CD4-positive, alpha-beta memory T cell (primary cell): ENCODE measurements around the gene AP4B1. TPM values are rescaled to one million over a fixed set of nuclear protein-coding genes. Genes with fewer than 3 reads are reported as not detected.
A peak's percentile ranks its signal among the peaks of the same experiment; 100 is the strongest.
"Not testable (repeated sequence)": the region's sequence is repeated elsewhere in the genome, so short reads cannot be mapped to it uniquely, and the experiment has no call there.

ENCODE experiments used
- CTCF ChIA-PET: fragments of 350-600 bp; sonication (Branson Sonifier 250); formaldehyde crosslinking; loops from one replicate; lab custom pipeline; 2021; ENCODE audit warnings: inconsistent platforms; ENCODE audit not compliant: partially characterized antibody; lab: Charles Lee
- POLR2A ChIA-PET: fragments of 350-600 bp; sonication (Branson Sonifier 250); formaldehyde crosslinking; loops from one replicate; lab custom pipeline; 2021; ENCODE audit not compliant: partially characterized antibody; lab: Charles Lee
- DNase-seq, 5 donors: peaks; one replicate each; pipeline versions ENCODE4 v3.0.0 to v3.0.0-alpha.2; 2020 to 2022; ENCODE audit warnings: mixed read lengths in 1 of 5
- H3K27ac ChIP-seq: one replicate; pipeline ENCODE4 v1.7.0; 2013; ENCODE audit warnings: low read depth, low read length
- H3K27me3 ChIP-seq: 2 replicates; pipeline ENCODE4 v1.7.0; 2013; ENCODE audit warnings: mild to moderate bottlenecking, low read length, moderate library complexity; ENCODE audit not compliant: insufficient read depth
- H3K36me3 ChIP-seq: 2 replicates; pipeline ENCODE4 v1.7.0; 2013; ENCODE audit warnings: mild to moderate bottlenecking, low read length, moderate library complexity; ENCODE audit not compliant: insufficient read depth
- H3K4me1 ChIP-seq: 2 replicates; pipeline ENCODE4 v1.7.0; 2013; ENCODE audit warnings: mild to moderate bottlenecking, low read length, moderate library complexity; ENCODE audit not compliant: insufficient read depth
- H3K4me3 ChIP-seq, 2 donors: one replicate each; pipeline ENCODE4 v1.7.0; 2013; ENCODE audit warnings: low read length in 2 of 2, mild to moderate bottlenecking in 1 of 2
- H3K9me3 ChIP-seq, 2 donors: one replicate each; pipeline ENCODE4 v1.7.0; 2013; ENCODE audit warnings: low read length in 2 of 2, control low read depth in 1 of 2; ENCODE audit not compliant: control insufficient read depth in 1 of 2
- H3K27ac Mint-ChIP-seq, 7 donors: one replicate each; pipeline ENCODE4 v1.8.0; 2020 to 2021; ENCODE audit warnings: mixed read lengths in 7 of 7, mild to moderate bottlenecking in 6 of 7, inconsistent platforms in 3 of 7, moderate library complexity in 3 of 7
- H3K27me3 Mint-ChIP-seq, 2 donors: one replicate each; pipeline ENCODE4 v1.8.0; 2020 to 2021; ENCODE audit warnings: mixed read lengths in 2 of 2
- H3K36me3 Mint-ChIP-seq, 2 donors: one replicate each; pipeline ENCODE4 v1.8.0; 2020 to 2021; ENCODE audit warnings: mixed read lengths in 2 of 2, inconsistent platforms in 1 of 2, mild to moderate bottlenecking in 1 of 2
- H3K4me1 Mint-ChIP-seq, 4 donors: one replicate each; pipeline ENCODE4 v1.8.0; 2020 to 2021; ENCODE audit warnings: mixed read lengths in 4 of 4, mild to moderate bottlenecking in 1 of 4
- H3K4me3 Mint-ChIP-seq, 8 donors: one replicate each; pipeline ENCODE4 v1.8.0; 2020 to 2021; ENCODE audit warnings: mixed read lengths in 8 of 8, mild to moderate bottlenecking in 7 of 8, moderate library complexity in 6 of 8, inconsistent platforms in 3 of 8
- H3K9me3 Mint-ChIP-seq, 8 donors: one replicate each; pipeline ENCODE4 v1.8.0; 2020 to 2021; ENCODE audit warnings: mixed read lengths in 8 of 8, mild to moderate bottlenecking in 5 of 8, inconsistent platforms in 3 of 8, moderate library complexity in 1 of 8
- intact Hi-C: fragments of 100-400 bp; cut with micrococcal nuclease; formaldehyde crosslinking; loops from one replicate; pipeline ENCODE4 v1.15.1; 2023
- polyA plus RNA-seq, 2 donors: library from polyadenylated mRNA; unstranded; fragments of 300-500 nt; fragmentation: Illumina TruSeq; gene quantifications; one replicate each; pipeline ENCODE4 v1.2.3, GENCODE V29; 2021
- total RNA-seq, 2 experiments: library from RNA; stranded (reverse); gene quantifications; one replicate each; pipeline ENCODE4 v1.2.3, GENCODE V29; 2021

AP4B1 gene
- 10 to 100 TPM; 74.5 to 75.5 TPM for total RNA-seq
- 10 to 100 TPM in 1 of 2 donors, 1 to 10 TPM in 1; 8.9 to 12.9 TPM for polyA plus RNA-seq

- ChIA-PET POLR2A (interaction anchor here (0.7 to 5.8 kb wide), 32 partner anchors 8 to 853 kb away, joined by 3 to 277 read pairs (median 6); partner anchors contain the start of genes BCL2L15, CSDE1, HIPK1 and PHTF1), CTCF (interaction anchor here (0.8 to 8.4 kb wide), 24 partner anchors 9 to 832 kb away, joined by 3 to 103 read pairs (median 6); partner anchors contain the start of genes BCL2L15, HIPK1, LRIG2 and RSBN1)
- Mint-ChIP-seq H3K4me3 (peak within 1 kb of the TSS; percentile 94 to 100 (median 99)), H3K4me1 (peaks cover 36 to 74% (median 47%) of the 10 kb centered on the region in 4 donors), H3K9me3 (no peaks in the 10 kb centered on the region), H3K27me3 (no peaks in the 10 kb centered on the region), H3K27ac (peak within 1 kb of the TSS; percentile 96 to 100 (median 100)), H3K36me3 (peaks cover 35 to 55% of the 10 kb centered on the region in 2 donors)
- Histone ChIP-seq H3K4me1 (peaks cover 44% of the 10 kb centered on the region), H3K36me3 (peaks cover 19% of the 10 kb centered on the region), H3K27me3 (no peaks in the 10 kb centered on the region), H3K4me3 (peak within 1 kb of the TSS; percentile 68 to 98), H3K27ac (peak within 1 kb of the TSS; percentile 96), H3K9me3 (no peaks in the 10 kb centered on the region)
- DNase-seq: peak; percentile 97 to 99 (median 98)
- intact Hi-C loops: loop anchor here (1.0 to 10.0 kb wide), 7 partner anchors 24 to 830 kb away; partner anchors contain the start of genes HIPK1, LRIG2, PTPN22 and RSBN1
Observed at GRCh38 chr1:113904674-113905434, at the start of gene AP4B1, which contains the start of gene DCLRE1B. TSS of gene AP4B1 (minus strand) at chr1:113904799. CDS start at chr1:113904717, 82 bp downstream. TSS of gene DCLRE1B (plus strand) at chr1:113905326. CDS start at chr1:113905587, 261 bp downstream.

GRCh38 chr1:113951719-113952118 is 47.1 kb upstream of the AP4B1 start:
- peak overlapping the region in 1 of 8 donors; percentile 10 for H3K4me3 Mint-ChIP-seq
- peaks cover 39 to 86% (median 55%) of the 10 kb centered on the region in 4 donors for H3K4me1 Mint-ChIP-seq
- POLR2A ChIA-PET: interaction anchor here (4.8 kb wide), 1 partner anchor 22 kb away, joined by 51 read pairs; the partner anchor contains the start of gene HIPK1
- H3K27me3 ChIP-seq: no peaks in the 10 kb centered on the region
- CTCF ChIA-PET: interaction anchor here (0.7 to 2.6 kb wide), 9 partner anchors 12 to 116 kb away, joined by 3 to 10 read pairs (median 5); partner anchors contain the start of genes AP4B1 and HIPK1
- H3K36me3 ChIP-seq: peaks cover 22% of the 10 kb centered on the region
- peaks cover 15 to 50% of the 10 kb centered on the region in 2 donors for H3K36me3 Mint-ChIP-seq
- intact Hi-C loops: no loop called here
- H3K27ac Mint-ChIP-seq: peak overlapping the region in 5 of 7 donors; percentile 17 to 87 (median 70)
- no peaks in the 10 kb centered on the region for H3K9me3 ChIP-seq
- peaks cover 70% of the 10 kb centered on the region for H3K4me1 ChIP-seq
- no peaks in the 10 kb centered on the region for H3K27me3 Mint-ChIP-seq
- H3K27ac ChIP-seq: no peak overlapping the region
- DNase-seq: no peak
- H3K9me3 Mint-ChIP-seq: no peaks in the 10 kb centered on the region
- H3K4me3 ChIP-seq: no peak overlapping the region

GRCh38 chr1:113950908-113951307 is 46.3 kb upstream of the AP4B1 start:
- H3K27ac Mint-ChIP-seq: peak overlapping the region in 3 of 7 donors; percentile 61 to 87 (median 80)
- no peak overlapping the region for H3K4me3 Mint-ChIP-seq
- intact Hi-C loops: no loop called here
- peaks cover 78% of the 10 kb centered on the region for H3K4me1 ChIP-seq
- H3K27me3 Mint-ChIP-seq: no peaks in the 10 kb centered on the region
- peaks cover 9 to 47% of the 10 kb centered on the region in 2 donors for H3K36me3 Mint-ChIP-seq
- H3K4me3 ChIP-seq: no peak overlapping the region
- peaks cover 18% of the 10 kb centered on the region for H3K36me3 ChIP-seq
- POLR2A ChIA-PET: interaction anchor here (4.8 kb wide), 1 partner anchor 21 kb away, joined by 51 read pairs; the partner anchor contains the start of gene HIPK1
- H3K9me3 ChIP-seq: no peaks in the 10 kb centered on the region
- peaks cover 45 to 94% (median 62%) of the 10 kb centered on the region in 4 donors for H3K4me1 Mint-ChIP-seq
- no peaks in the 10 kb centered on the region for H3K9me3 Mint-ChIP-seq
- no peak for DNase-seq
- no peaks in the 10 kb centered on the region for H3K27me3 ChIP-seq
- CTCF ChIA-PET: interaction anchor here (1.3 to 6.1 kb wide), 5 partner anchors 12 to 27 kb away, joined by 3 to 98 read pairs (median 8); partner anchors contain the start of gene HIPK1
- H3K27ac ChIP-seq: no peak overlapping the region

GRCh38 chr1:113949007-113949406 is 44.4 kb upstream of the AP4B1 start:
- no peaks in the 10 kb centered on the region for H3K27me3 ChIP-seq
- Mint-ChIP-seq H3K27ac (peak overlapping the region; percentile 69 to 95 (median 91)), H3K4me1 (peaks cover 47 to 93% (median 65%) of the 10 kb centered on the region in 4 donors), H3K4me3 (peak overlapping the region in 4 of 8 donors; percentile 51 to 86 (median 72)), H3K27me3 (no peaks in the 10 kb centered on the region), H3K36me3 (peaks cover 9 to 46% of the 10 kb centered on the region in 2 donors), H3K9me3 (no peaks in the 10 kb centered on the region)
- no peaks in the 10 kb centered on the region for H3K9me3 ChIP-seq
- peaks cover 3% of the 10 kb centered on the region for H3K36me3 ChIP-seq
- intact Hi-C loops: loop anchor here (1.0 kb wide), 1 partner anchor 44 kb away; the partner anchor contains the start of gene DCLRE1B
- peak overlapping the region; percentile 5 for H3K27ac ChIP-seq
- ChIA-PET POLR2A (interaction anchor here (0.7 to 4.8 kb wide), 5 partner anchors 9 to 44 kb away, joined by 3 to 51 read pairs (median 6); partner anchors contain the start of genes AP4B1, DCLRE1B and HIPK1), CTCF (interaction anchor here (0.8 to 6.1 kb wide), 11 partner anchors 9 to 334 kb away, joined by 3 to 98 read pairs (median 4); partner anchors contain the start of gene HIPK1)
- no peak overlapping the region for H3K4me3 ChIP-seq
- DNase-seq: peak in 2 of 5 donors; percentile 27 to 41
- peaks cover 88% of the 10 kb centered on the region for H3K4me1 ChIP-seq

- H3K36me3 ChIP-seq, DNase-seq, H3K27me3 Mint-ChIP-seq, H3K27me3 ChIP-seq, H3K9me3 Mint-ChIP-seq, H3K4me3 ChIP-seq, H3K9me3 ChIP-seq, intact Hi-C loops: not testable (repeated sequence)
- POLR2A ChIA-PET: interaction anchor here (0.7 to 4.8 kb wide), 6 partner anchors 10 to 137 kb away, joined by 3 to 120 read pairs (median 20); partner anchors contain the start of genes AP4B1, DCLRE1B and HIPK1
- CTCF ChIA-PET: interaction anchor here (0.5 to 6.1 kb wide), 9 partner anchors 8 to 335 kb away, joined by 3 to 98 read pairs (median 4); partner anchors contain the start of genes HIPK1 and RSBN1
- H3K4me1 Mint-ChIP-seq: peaks cover 49 to 90% (median 65%) of the 10 kb centered on the region in 4 donors
- peak overlapping the region; percentile 27 to 86 (median 72) for H3K4me3 Mint-ChIP-seq
- peaks cover 87% of the 10 kb centered on the region for H3K4me1 ChIP-seq
- H3K36me3 Mint-ChIP-seq: peaks cover 15 to 41% of the 10 kb centered on the region in 2 donors
- H3K27ac ChIP-seq: peak overlapping the region; percentile 69
- H3K27ac Mint-ChIP-seq: peak overlapping the region; percentile 87 to 96 (median 94)
Observed at GRCh38 chr1:113948151-113948550, 43.6 kb upstream of the AP4B1 start.

GRCh38 chr1:113947388-113948107 is 42.9 kb upstream of the AP4B1 start:
- H3K9me3 ChIP-seq: no peaks in the 10 kb centered on the region
- H3K27ac ChIP-seq: peak overlapping the region; percentile 69
- no peaks in the 10 kb centered on the region for H3K27me3 ChIP-seq
- ChIA-PET POLR2A (interaction anchor here (0.8 to 4.2 kb wide), 7 partner anchors 10 to 136 kb away, joined by 3 to 120 read pairs (median 7); partner anchors contain the start of genes AP4B1, DCLRE1B, HIPK1 and RSBN1), CTCF (interaction anchor here (1.0 to 6.1 kb wide), 9 partner anchors 9 to 180 kb away, joined by 3 to 98 read pairs (median 7); partner anchors contain the start of genes AP4B1, DCLRE1B, HIPK1 and RSBN1)
- intact Hi-C loops: loop anchor here (1.0 kb wide), 1 partner anchor 16 kb away; no protein-coding TSS in a partner anchor
- Mint-ChIP-seq H3K36me3 (peaks cover 17 to 39% of the 10 kb centered on the region in 2 donors), H3K4me3 (peak overlapping the region; percentile 66 to 86 (median 82)), H3K27me3 (no peaks in the 10 kb centered on the region), H3K9me3 (no peaks in the 10 kb centered on the region), H3K27ac (peak overlapping the region; percentile 87 to 96 (median 94)), H3K4me1 (peaks cover 48 to 87% (median 64%) of the 10 kb centered on the region in 4 donors)
- H3K4me1 ChIP-seq: peaks cover 90% of the 10 kb centered on the region
- peak overlapping the region; percentile 9 to 54 for H3K4me3 ChIP-seq
- peak in 4 of 5 donors; percentile 39 to 48 (median 48) for DNase-seq
- peaks cover 4% of the 10 kb centered on the region for H3K36me3 ChIP-seq
